Right cardiac atrium (tissue), 5 donors: ENCODE results near the gene THEMIS. TPM values are rescaled to one million over a fixed set of nuclear protein-coding genes. Genes with fewer than 3 reads are reported as not detected.
A peak's percentile ranks its signal among the peaks of the same experiment; 100 is the strongest.

Experiments
- ATAC-seq, 2 donors: fragments of 200-7000 bp; cut with Tn5 transposase; one replicate each; pipeline versions ENCODE4 v1.8.0 to v1.9.1; 2020; ENCODE audit warnings: moderate library complexity in 2 of 2, mild to moderate bottlenecking in 1 of 2
- DNase-seq, 3 donors: peaks; one replicate each; pipeline ENCODE4 v3.0.0-alpha.2; 2020
- H3K27ac ChIP-seq: one replicate; pipeline ENCODE4 v1.5.1; 2013; ENCODE audit warnings: mild to moderate bottlenecking, low read length, control low read depth, moderate library complexity
- H3K27me3 ChIP-seq: one replicate; pipeline ENCODE4 v1.6.1; 2013; ENCODE audit not compliant: control insufficient read depth, insufficient read depth
- H3K4me1 ChIP-seq: one replicate; pipeline ENCODE4 v1.6.1; 2013; ENCODE audit warnings: low read length; ENCODE audit not compliant: control insufficient read depth, insufficient read depth
- H3K4me3 ChIP-seq: one replicate; pipeline ENCODE4 v1.5.1; 2013; ENCODE audit warnings: low read length, control low read depth
- H3K9me3 ChIP-seq: one replicate; pipeline ENCODE4 v1.6.1; 2013; ENCODE audit warnings: low read length; ENCODE audit not compliant: control insufficient read depth
- WGBS: extraction: QIAGEN DNeasy Blood & Tissue Kit; methylation state at CpG from one replicate; pipeline ENCODE4 v1.1.7; 2013; 5-methylcytosine and 5-hydroxymethylcytosine counted together
- intact Hi-C, 4 donors: fragments of 100-400 bp; cut with DNase I; formaldehyde crosslinking; loops; one replicate each; pipeline versions ENCODE4 v1.11.0 to v1.14.0; 2022 to 2023
- polyA plus RNA-seq: library from polyadenylated mRNA; stranded (reverse); fragments of 200-250 nt; gene quantifications from one replicate; pipeline ENCODE4 v1.2.3, GENCODE V29; 2013
- total RNA-seq, 4 donors: library from RNA; stranded (reverse); fragmentation: NEBNext Ultra II Directional; extraction: Animal tissue kit (Norgen Biotek cat#: 25700); gene quantifications; one replicate each; pipeline ENCODE4 v1.2.1, GENCODE V29; 2021
- donor health status: healthy with polysubstance abuse.
- donor health status: DM: no; HTN: yes; CAD: no.
- donor health status: DM: no; HTN: no; CAD: no.
- donor health status: DM: no; HTN: yes; CAD: no; lungs with severe emphysema.
- donor health status: DM: yes; HTN: yes; CAD: no.

Gene THEMIS
- total and polyA plus RNA-seq, 5 donors = 0.19 to 0.60 (median 0.36) TPM; not detected in 1

DNA sequence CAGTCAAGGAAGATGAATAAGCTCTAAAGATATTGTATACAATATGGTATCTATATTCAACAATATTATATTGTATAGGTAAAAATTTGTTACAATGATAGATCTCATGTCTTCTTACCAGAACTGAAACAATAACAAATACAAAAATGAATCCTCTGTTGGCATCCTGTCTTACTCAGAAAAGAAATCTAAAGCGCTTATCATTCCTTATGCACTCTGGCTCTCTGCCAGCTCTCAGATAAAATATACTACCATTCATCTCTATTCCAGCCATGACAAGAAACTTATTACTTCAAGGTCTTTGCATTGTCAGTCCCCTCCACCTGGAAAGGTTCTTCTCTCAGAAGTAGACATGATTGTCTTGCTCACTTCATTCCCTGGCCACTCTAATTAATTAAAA, 138.6 kb downstream of the THEMIS start:
- H3K9me3 ChIP-seq = no peaks in the 10 kb centered on the region
- ATAC-seq (no peak), DNase-seq (no peak)
- H3K4me3 ChIP-seq = no peak overlapping the region
- no peak overlapping the region for H3K27ac ChIP-seq
- WGBS = 60% methylated on average over 1 of the region's 1 CpG
- intact Hi-C loops = no loop called here
- H3K27me3 ChIP-seq = no peaks in the 10 kb centered on the region
- H3K4me1 ChIP-seq = no peaks in the 10 kb centered on the region

DNA sequence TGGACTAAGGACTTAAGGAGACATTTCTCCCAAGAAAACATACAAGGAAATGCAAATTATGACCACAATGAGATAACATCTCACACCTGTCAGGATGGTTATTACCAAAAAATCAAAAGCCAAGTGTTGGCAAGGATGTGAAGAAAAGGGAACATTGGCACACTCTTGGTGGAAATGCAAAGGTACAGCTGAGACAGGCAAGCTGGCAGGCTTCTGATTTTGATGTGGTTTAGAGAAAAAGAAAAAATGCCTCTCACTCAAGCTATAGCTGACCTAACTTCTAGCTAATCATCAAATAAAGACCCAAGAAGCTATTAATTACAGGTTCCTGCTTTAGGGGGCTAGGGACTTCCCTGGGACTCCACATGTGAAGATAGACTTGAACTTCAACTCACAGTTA, 139.8 kb downstream of the THEMIS start:
- DNase-seq (no peak), ATAC-seq (no peak)
- H3K9me3 ChIP-seq = no peaks in the 10 kb centered on the region
- no peaks in the 10 kb centered on the region for H3K27me3 ChIP-seq
- H3K4me1 ChIP-seq = no peaks in the 10 kb centered on the region
- intact Hi-C loops = no loop called here
- H3K4me3 ChIP-seq = no peak overlapping the region
- H3K27ac ChIP-seq = no peak overlapping the region

DNA sequence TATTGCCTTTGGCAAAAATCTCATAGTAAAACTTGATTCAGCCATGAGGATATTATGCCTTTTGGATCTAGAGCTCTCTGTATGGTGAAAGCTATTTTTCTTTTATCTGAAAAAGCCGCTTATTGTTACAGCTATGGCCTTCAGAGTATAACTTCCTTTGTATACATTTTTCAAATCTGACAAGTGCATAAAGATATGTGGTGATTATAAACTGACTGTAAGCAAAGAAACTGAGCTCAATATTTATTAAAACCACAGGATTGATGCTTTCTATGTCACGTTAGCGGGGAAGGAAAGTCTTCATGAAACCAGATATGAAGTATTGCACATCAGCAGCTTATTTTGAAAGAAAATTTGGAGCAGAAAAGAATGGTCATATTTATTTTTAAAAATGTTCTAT, 151.8 kb downstream of the THEMIS start:
- Histone ChIP-seq H3K27ac (no peak overlapping the region), H3K9me3 (no peaks in the 10 kb centered on the region), H3K4me1 (no peaks in the 10 kb centered on the region), H3K27me3 (no peaks in the 10 kb centered on the region), H3K4me3 (no peak overlapping the region)
- ATAC-seq = no peak
- WGBS = 79% methylated on average over 3 of the region's 3 CpGs
- intact Hi-C loops = no loop called here
- no peak for DNase-seq

DNA sequence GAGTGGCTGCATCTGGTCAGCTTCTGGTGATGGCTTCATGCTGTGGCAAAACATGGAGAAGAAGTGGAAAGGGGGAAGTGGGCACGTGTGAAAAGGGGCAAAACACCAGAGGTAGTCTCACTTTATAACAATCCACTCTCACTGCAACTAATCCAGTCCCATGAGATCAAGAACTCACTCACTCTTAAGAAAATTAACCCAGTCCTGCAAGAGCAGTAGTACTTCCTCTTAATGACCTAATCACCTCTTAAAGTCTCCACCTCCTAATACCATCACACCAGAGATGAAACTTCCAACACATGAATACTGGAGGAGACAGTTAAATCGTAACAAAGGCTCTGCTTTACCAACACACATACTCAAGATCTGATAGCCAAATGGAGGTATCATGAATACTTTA, 152.6 kb downstream of the THEMIS start:
- ATAC-seq (no peak), DNase-seq (no peak)
- Histone ChIP-seq H3K4me1 (no peaks in the 10 kb centered on the region), H3K27ac (no peak overlapping the region), H3K4me3 (no peak overlapping the region), H3K9me3 (no peaks in the 10 kb centered on the region), H3K27me3 (no peaks in the 10 kb centered on the region)
- intact Hi-C loops = no loop called here
- WGBS = 59% methylated on average over 2 of the region's 2 CpGs

DNA sequence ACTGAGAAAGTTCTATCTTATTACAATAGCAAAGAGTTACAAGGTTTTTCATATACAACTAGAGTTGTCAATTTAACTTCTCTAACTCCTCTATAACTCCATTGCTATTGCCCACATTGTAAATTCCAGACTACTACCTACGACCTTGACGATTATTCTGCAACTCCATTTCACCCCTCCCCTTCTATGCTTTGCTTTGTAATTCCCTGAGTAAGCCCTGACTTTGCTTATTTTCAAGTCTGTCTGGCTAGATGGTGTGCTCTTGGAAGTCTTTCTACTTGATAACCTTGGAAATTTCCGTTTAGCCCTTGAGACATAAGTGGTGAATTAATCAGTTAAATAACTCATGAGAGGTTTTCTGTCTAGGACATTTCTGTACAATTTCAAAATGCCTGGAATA, 162.4 kb downstream of the THEMIS start:
- Histone ChIP-seq H3K4me1 (no peaks in the 10 kb centered on the region), H3K9me3 (no peaks in the 10 kb centered on the region), H3K27me3 (no peaks in the 10 kb centered on the region), H3K4me3 (no peak overlapping the region), H3K27ac (no peak overlapping the region)
- no peak for DNase-seq
- 61% methylated on average over 3 of the region's 3 CpGs for WGBS
- ATAC-seq = no peak
- intact Hi-C loops = loop anchor here in 1 of 4 donors (10.0 kb wide), 1 partner anchor 996 kb away; no protein-coding TSS in a partner anchor

DNA sequence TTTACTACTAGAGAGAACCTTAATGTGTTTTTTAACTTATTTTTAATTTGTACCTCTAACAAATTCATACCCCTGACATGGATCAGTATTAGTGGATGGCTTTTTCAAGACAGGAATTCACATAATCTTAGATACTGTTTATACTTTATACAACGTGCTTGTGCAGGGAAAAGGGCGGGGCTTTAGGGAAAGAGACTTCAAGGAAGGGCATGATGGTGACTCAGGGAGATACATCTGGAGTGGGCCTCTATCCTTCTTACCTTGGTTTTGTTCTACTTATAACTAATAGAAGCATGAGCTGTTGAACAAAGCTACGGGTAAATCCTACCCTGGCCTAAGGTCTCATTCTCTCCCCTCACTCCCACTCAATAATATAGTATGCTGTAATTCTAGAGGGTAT, 163.1 kb downstream of the THEMIS start:
- no peaks in the 10 kb centered on the region for H3K4me1 ChIP-seq
- no peak for DNase-seq
- no peak overlapping the region for H3K27ac ChIP-seq
- ATAC-seq = no peak
- no peak overlapping the region for H3K4me3 ChIP-seq
- WGBS = 70% methylated on average over 3 of the region's 3 CpGs
- H3K27me3 ChIP-seq = no peaks in the 10 kb centered on the region
- H3K9me3 ChIP-seq = no peaks in the 10 kb centered on the region
- intact Hi-C loops = loop anchor here in 1 of 4 donors (10.0 kb wide), 1 partner anchor 997 kb away; no protein-coding TSS in a partner anchor

DNA sequence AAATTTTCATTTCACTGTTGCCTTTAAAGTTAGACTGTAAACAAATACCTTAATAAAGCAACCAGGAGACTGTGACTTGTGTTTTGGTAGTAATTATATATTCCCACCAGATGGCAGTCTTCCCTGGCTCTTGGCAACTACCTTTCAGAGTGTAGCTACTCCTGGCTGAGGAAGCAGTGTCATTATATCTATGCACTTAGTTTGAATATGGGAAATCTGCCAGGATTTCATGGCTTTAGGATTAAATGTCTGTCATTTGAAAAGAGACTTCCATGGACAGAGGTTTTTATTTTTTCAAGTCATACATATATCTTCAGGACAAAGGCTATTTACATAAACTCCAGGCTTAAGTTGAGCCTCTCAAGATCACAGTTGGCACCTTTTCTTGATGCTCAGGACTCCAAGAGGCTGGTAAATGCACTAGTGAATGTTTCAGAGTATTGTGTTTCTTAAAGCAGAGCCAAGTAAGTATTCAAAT, 163.8 kb downstream of the THEMIS start:
- DNase-seq (no peak), ATAC-seq (peak; percentile 71 to 75)
- intact Hi-C loops = loop anchor here in 1 of 4 donors (10.0 kb wide), 1 partner anchor 998 kb away; no protein-coding TSS in a partner anchor
- H3K9me3 ChIP-seq = no peaks in the 10 kb centered on the region
- no peaks in the 10 kb centered on the region for H3K27me3 ChIP-seq
- no peaks in the 10 kb centered on the region for H3K4me1 ChIP-seq
- no peak overlapping the region for H3K4me3 ChIP-seq
- H3K27ac ChIP-seq = no peak overlapping the region

DNA sequence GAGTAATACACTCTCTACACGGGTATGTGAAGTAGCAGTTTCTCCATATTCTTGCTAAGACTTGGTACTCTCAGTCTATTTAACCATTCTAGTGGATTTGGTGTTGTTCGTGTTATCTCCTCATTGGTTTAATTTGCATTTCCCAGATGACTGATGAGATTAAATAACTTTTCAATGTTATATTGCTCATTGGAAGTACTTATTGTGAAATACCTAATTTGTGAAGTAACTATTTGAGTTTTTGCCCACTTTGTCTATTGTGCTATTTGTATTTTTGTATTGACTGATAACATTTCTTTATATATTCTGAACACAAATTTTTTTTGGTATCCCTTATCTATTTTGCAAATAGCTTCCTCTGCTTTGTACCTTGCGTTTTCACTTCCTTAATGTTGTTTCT, 167.9 kb downstream of the THEMIS start:
- WGBS = 72% methylated on average over 3 of the region's 3 CpGs
- H3K27me3 ChIP-seq = no peaks in the 10 kb centered on the region
- no peak overlapping the region for H3K27ac ChIP-seq
- H3K4me3 ChIP-seq = no peak overlapping the region
- intact Hi-C loops = loop anchor here in 1 of 4 donors (10.0 kb wide), 1 partner anchor 1002 kb away; no protein-coding TSS in a partner anchor
- ATAC-seq (no peak), DNase-seq (no peak)
- no peaks in the 10 kb centered on the region for H3K9me3 ChIP-seq
- H3K4me1 ChIP-seq = no peaks in the 10 kb centered on the region

DNA sequence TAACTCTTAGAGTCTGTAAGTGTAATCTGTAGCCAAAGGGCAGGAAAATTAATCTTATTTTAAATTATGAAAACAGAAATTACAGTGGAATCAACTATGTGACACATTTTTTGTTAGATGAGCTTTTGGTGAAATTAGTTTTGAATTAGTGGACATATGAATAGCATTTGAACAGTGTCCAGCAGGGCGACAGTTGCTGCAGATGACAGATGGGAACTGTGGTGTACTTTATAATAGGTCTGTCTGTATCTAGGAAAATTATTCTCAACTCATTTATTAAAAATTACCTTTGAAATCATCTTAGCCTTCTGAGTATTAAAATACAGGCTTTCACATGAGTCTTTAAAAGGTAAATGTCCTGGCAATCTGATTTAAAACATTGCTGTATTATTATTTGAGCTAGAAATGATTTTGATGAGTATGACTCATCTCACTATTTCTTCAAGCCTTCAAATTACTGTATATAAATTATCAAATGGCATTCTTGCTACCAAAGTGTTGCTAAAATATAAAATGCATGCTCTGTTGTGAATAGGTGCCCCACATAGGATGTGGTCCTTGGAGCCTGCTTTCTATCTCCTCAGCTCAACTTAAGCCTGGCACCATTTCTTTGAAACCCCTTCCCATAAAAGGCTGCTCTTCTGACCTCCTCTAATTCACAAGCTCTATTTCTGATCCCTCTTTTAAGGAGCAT, 173.5 kb downstream of the THEMIS start:
- Histone ChIP-seq H3K4me1 (no peaks in the 10 kb centered on the region), H3K9me3 (no peaks in the 10 kb centered on the region), H3K27me3 (no peaks in the 10 kb centered on the region), H3K4me3 (no peak overlapping the region), H3K27ac (no peak overlapping the region)
- intact Hi-C loops = no loop called here
- 80% methylated on average over 1 of the region's 1 CpG for WGBS
- no peak for ATAC-seq
- no peak for DNase-seq

DNA sequence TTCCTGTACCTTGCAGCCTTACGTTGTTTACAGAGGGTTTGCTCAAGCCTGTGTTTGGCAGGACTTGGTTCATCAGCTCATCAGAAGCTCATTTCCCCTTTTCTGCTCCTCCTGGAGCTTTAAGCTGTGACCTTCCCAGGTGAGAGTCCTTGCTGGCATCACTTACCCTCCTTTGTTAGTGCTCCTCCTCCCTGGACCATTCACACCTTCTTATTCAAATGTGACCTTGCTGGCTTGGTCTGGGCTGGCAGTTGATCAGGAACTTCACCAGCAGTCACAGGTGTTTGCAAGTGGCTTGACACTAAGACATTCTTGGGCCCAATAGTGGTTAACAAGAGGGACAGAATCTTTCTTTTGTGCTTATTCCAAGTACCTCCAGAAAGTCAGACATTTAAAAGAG, 175.0 kb downstream of the THEMIS start:
- intact Hi-C loops = no loop called here
- H3K27ac ChIP-seq = no peak overlapping the region
- H3K9me3 ChIP-seq = no peaks in the 10 kb centered on the region
- 62% methylated on average over 1 of the region's 1 CpG for WGBS
- no peak overlapping the region for H3K4me3 ChIP-seq
- no peaks in the 10 kb centered on the region for H3K4me1 ChIP-seq
- ATAC-seq = no peak
- no peaks in the 10 kb centered on the region for H3K27me3 ChIP-seq
- no peak for DNase-seq

DNA sequence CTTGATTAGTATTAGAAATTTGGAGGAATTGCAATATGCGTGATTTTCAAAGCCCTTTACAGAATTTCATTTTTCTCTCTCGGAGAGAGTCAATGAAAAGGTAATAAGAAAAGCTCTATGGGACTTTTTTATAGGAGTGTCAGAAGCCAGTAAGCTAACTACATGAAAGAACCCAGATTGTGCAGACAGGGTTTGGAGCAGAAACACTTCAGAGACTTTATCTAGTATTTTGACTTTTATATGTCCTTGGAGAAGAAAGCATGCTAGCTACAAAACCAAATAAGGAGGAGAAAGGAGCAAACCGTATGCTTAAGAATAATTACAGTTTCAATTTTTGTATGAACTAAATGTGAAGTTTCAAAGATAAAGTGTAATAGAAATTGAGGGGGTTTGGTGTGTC, 182.2 kb downstream of the THEMIS start:
- no peak overlapping the region for H3K4me3 ChIP-seq
- H3K27ac ChIP-seq = no peak overlapping the region
- H3K9me3 ChIP-seq = no peaks in the 10 kb centered on the region
- WGBS = 65% methylated on average over 3 of the region's 3 CpGs
- no peak for ATAC-seq
- H3K4me1 ChIP-seq = no peaks in the 10 kb centered on the region
- intact Hi-C loops = no loop called here
- no peaks in the 10 kb centered on the region for H3K27me3 ChIP-seq
- no peak for DNase-seq

DNA sequence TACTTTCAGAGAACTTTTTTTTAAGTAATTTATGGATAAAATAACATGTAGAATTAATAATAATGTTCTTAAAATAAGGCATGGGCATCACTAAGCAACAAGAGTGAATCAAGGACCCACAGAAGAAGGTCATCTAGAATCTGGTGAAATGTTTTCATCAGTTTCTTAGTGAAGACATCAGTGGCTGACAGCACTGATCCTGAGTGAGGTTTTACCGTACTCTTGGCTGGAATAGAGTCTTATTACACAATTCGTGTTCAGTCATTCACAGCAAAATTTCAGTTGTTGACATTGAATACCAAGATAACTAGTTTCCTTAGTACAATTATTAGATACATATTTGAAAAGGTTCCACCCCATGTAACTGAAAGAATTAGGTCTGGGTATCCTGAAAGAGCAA, 183.5 kb downstream of the THEMIS start:
- Histone ChIP-seq H3K27ac (no peak overlapping the region), H3K4me1 (no peaks in the 10 kb centered on the region), H3K9me3 (no peaks in the 10 kb centered on the region), H3K27me3 (no peaks in the 10 kb centered on the region), H3K4me3 (no peak overlapping the region)
- intact Hi-C loops = no loop called here
- ATAC-seq = no peak
- DNase-seq = no peak
- WGBS = 30% methylated on average over 2 of the region's 2 CpGs
